WTC11 (cell line): ENCODE data around the gene KLRB1. TPM values are rescaled to one million over a fixed set of nuclear protein-coding genes. Genes with fewer than 3 reads are reported as not detected.

ENCODE experiments used
- ATAC-seq: fragments of 200-7000 bp; cut with Tn5 transposase; 2 replicates; pipeline ENCODE4 v1.10.0; 2021; ENCODE audit warnings: mild to moderate bottlenecking, moderate library complexity
- CTCF ChIA-PET: fragments of 300-600 bp; sonication (Branson Sonifier 250); formaldehyde crosslinking; loops from one replicate; lab custom pipeline; 2021; ENCODE audit warnings: antibody characterized with exemption; lab: Charles Lee
- POLR2A ChIA-PET: fragments of 350-600 bp; sonication (Branson Sonifier 250); formaldehyde crosslinking; loops from one replicate; lab custom pipeline; 2021; ENCODE audit warnings: antibody characterized with exemption; lab: Charles Lee
- DNase-seq: peaks from one replicate; pipeline ENCODE4 v3.0.0; 2021; ENCODE audit warnings: low spot score
- H3K27ac Mint-ChIP-seq: 2 replicates; pipeline ENCODE4 v1.8.0; 2021; ENCODE audit warnings: mixed read lengths
- H3K27me3 Mint-ChIP-seq: 2 replicates; pipeline ENCODE4 v1.8.0; 2021; ENCODE audit warnings: low read depth, mild to moderate bottlenecking, moderate library complexity, mixed read lengths
- H3K36me3 Mint-ChIP-seq: 2 replicates; pipeline ENCODE4 v1.8.0; 2021; ENCODE audit warnings: mixed read lengths
- H3K4me1 Mint-ChIP-seq: 2 replicates; pipeline ENCODE4 v1.8.0; 2022; ENCODE audit warnings: mixed read lengths
- H3K4me3 Mint-ChIP-seq: 2 replicates; pipeline ENCODE4 v1.8.0; 2021; ENCODE audit warnings: mild to moderate bottlenecking, moderate library complexity, mixed read lengths
- H3K9me3 Mint-ChIP-seq: 2 replicates; pipeline ENCODE4 v1.8.0; 2021; ENCODE audit warnings: mixed read lengths
- CREB1 ChIP-seq: sonication (generic); formaldehyde crosslinking; IDR thresholded peaks from 2 replicates; pipeline ENCODE4 v1.8.0; 2023; ENCODE audit warnings: mild to moderate bottlenecking, missing genetic modification reagents
- ELF4 ChIP-seq: sonication (generic); formaldehyde crosslinking; IDR thresholded peaks from 2 replicates; pipeline ENCODE4 v1.8.1; 2022; ENCODE audit warnings: low read depth, mild to moderate bottlenecking, moderate library complexity, missing genetic modification reagents
- GTF2I ChIP-seq: fragments of 250-450 bp; sonication (Bioruptor Pico); conservative IDR thresholded peaks from 2 replicates; pipeline ENCODE4 v1.4.0; 2021; ENCODE audit warnings: mild to moderate bottlenecking
- IRF2 ChIP-seq: sonication (generic); formaldehyde crosslinking; IDR thresholded peaks from 2 replicates; pipeline ENCODE4 v1.8.0; 2022; ENCODE audit warnings: low read depth, missing genetic modification reagents, borderline replicate concordance
- OVOL2 ChIP-seq: fragments of 250-450 bp; sonication (Bioruptor Pico); IDR thresholded peaks from 2 replicates; pipeline ENCODE4 v1.9.0; 2021; ENCODE audit warnings: mild to moderate bottlenecking, borderline replicate concordance
- RORB ChIP-seq: fragments of 250-450 bp; sonication (Bioruptor Pico); IDR thresholded peaks from 2 replicates; pipeline ENCODE4 v1.9.0; 2021; ENCODE audit warnings: mild to moderate bottlenecking
- TEAD1 ChIP-seq: sonication (generic); formaldehyde crosslinking; IDR thresholded peaks from 2 replicates; pipeline ENCODE4 v1.8.0; 2022; ENCODE audit warnings: mild to moderate bottlenecking, missing genetic modification reagents
- TEAD4 ChIP-seq: sonication (generic); formaldehyde crosslinking; IDR thresholded peaks from 2 replicates; pipeline ENCODE4 v1.8.0; 2022; ENCODE audit warnings: mild to moderate bottlenecking, missing genetic modification reagents
- TP53 ChIP-seq: sonication (generic); formaldehyde crosslinking; IDR thresholded peaks from 2 replicates; pipeline ENCODE4 v1.8.1; 2023; ENCODE audit warnings: mild to moderate bottlenecking, missing genetic modification reagents
- ZBTB21 ChIP-seq: sonication (generic); formaldehyde crosslinking; IDR thresholded peaks from 2 replicates; pipeline ENCODE4 v1.8.1; 2023; ENCODE audit warnings: mild to moderate bottlenecking, missing genetic modification reagents, borderline replicate concordance
- ZNF121 ChIP-seq: sonication (generic); formaldehyde crosslinking; IDR thresholded peaks from 2 replicates; pipeline ENCODE4 v1.8.0; 2023; ENCODE audit warnings: missing genetic modification reagents
- ZNF219 ChIP-seq: sonication (generic); formaldehyde crosslinking; IDR thresholded peaks from 2 replicates; pipeline ENCODE4 v1.8.0; 2023; ENCODE audit warnings: missing genetic modification reagents, mild to moderate bottlenecking, borderline replicate concordance
- ZNF232 ChIP-seq: sonication (generic); formaldehyde crosslinking; IDR thresholded peaks from 2 replicates; pipeline ENCODE4 v1.8.0; 2022; ENCODE audit warnings: mild to moderate bottlenecking, missing genetic modification reagents
- ZNF396 ChIP-seq: fragments of 250-450 bp; sonication (Bioruptor Pico); IDR thresholded peaks from 2 replicates; pipeline ENCODE4 v1.8.0; 2021; ENCODE audit warnings: mild to moderate bottlenecking, moderate library complexity, borderline replicate concordance
- ZNF416 ChIP-seq: fragments of 250-450 bp; sonication (Bioruptor Pico); IDR thresholded peaks from 2 replicates; pipeline ENCODE4 v1.9.0; 2021; ENCODE audit warnings: mild to moderate bottlenecking, inconsistent platforms
- total RNA-seq: library from RNA; stranded (reverse); gene quantifications from 3 replicates; pipeline ENCODE4 v1.2.3, GENCODE V29; 2021
- TF ChIP-seq, protein P1 (sequence below): sonication (generic); formaldehyde crosslinking; IDR thresholded peaks from 2 replicates; pipeline ENCODE4 v1.8.1; 2023; ENCODE audit warnings: mild to moderate bottlenecking, missing genetic modification reagents, borderline replicate concordance
- TF ChIP-seq, protein P2 (sequence below): sonication (generic); formaldehyde crosslinking; IDR thresholded peaks from 2 replicates; pipeline ENCODE4 v1.8.1; 2023; ENCODE audit warnings: mild to moderate bottlenecking, missing genetic modification reagents
- TF ChIP-seq, protein P3 (sequence below): fragments of 250-450 bp; sonication (Bioruptor Pico); conservative IDR thresholded peaks from 2 replicates; pipeline ENCODE4 v1.9.0; 2021; ENCODE audit warnings: mild to moderate bottlenecking
- TF ChIP-seq, protein P4 (sequence below): sonication (generic); formaldehyde crosslinking; IDR thresholded peaks from 2 replicates; pipeline ENCODE4 v1.8.0; 2022; ENCODE audit warnings: missing genetic modification reagents
- TF ChIP-seq, protein P5 (sequence below): sonication (generic); formaldehyde crosslinking; IDR thresholded peaks from 2 replicates; pipeline ENCODE4 v1.8.0; 2022; ENCODE audit warnings: mild to moderate bottlenecking, missing genetic modification reagents
- TF ChIP-seq, protein P6 (sequence below): sonication (generic); formaldehyde crosslinking; IDR thresholded peaks from 2 replicates; pipeline ENCODE4 v1.8.0; 2022; ENCODE audit warnings: mild to moderate bottlenecking, missing genetic modification reagents

Gene KLRB1
- total RNA-seq, 1 experiment from 2014 or later = not detected

DNA sequence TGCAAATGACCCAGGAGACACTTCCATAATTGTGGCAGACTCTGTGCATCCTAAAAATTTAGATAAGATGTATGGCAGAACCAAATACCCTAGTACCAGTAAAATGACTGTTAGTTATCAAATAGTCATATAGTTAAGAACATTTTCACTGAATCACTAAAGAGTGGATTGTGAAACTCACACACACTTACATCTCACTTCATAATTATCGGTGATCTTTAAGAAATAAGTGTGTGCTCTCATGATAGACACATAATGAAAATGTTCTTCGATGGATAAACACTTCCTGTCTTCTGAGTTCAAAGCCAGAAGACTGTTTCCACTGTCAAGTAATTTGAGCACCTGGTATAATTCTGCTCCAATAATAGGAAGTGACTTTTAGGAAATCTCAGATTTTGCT is 19.1 kb upstream of the KLRB1 start (continued):
- TF ChIP-seq, protein P1, sequence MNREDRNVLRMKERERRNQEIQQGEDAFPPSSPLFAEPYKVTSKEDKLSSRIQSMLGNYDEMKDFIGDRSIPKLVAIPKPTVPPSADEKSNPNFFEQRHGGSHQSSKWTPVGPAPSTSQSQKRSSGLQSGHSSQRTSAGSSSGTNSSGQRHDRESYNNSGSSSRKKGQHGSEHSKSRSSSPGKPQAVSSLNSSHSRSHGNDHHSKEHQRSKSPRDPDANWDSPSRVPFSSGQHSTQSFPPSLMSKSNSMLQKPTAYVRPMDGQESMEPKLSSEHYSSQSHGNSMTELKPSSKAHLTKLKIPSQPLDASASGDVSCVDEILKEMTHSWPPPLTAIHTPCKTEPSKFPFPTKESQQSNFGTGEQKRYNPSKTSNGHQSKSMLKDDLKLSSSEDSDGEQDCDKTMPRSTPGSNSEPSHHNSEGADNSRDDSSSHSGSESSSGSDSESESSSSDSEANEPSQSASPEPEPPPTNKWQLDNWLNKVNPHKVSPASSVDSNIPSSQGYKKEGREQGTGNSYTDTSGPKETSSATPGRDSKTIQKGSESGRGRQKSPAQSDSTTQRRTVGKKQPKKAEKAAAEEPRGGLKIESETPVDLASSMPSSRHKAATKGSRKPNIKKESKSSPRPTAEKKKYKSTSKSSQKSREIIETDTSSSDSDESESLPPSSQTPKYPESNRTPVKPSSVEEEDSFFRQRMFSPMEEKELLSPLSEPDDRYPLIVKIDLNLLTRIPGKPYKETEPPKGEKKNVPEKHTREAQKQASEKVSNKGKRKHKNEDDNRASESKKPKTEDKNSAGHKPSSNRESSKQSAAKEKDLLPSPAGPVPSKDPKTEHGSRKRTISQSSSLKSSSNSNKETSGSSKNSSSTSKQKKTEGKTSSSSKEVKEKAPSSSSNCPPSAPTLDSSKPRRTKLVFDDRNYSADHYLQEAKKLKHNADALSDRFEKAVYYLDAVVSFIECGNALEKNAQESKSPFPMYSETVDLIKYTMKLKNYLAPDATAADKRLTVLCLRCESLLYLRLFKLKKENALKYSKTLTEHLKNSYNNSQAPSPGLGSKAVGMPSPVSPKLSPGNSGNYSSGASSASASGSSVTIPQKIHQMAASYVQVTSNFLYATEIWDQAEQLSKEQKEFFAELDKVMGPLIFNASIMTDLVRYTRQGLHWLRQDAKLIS (CRISPR knock-in tag) = no peak
- TF ChIP-seq, protein P2, sequence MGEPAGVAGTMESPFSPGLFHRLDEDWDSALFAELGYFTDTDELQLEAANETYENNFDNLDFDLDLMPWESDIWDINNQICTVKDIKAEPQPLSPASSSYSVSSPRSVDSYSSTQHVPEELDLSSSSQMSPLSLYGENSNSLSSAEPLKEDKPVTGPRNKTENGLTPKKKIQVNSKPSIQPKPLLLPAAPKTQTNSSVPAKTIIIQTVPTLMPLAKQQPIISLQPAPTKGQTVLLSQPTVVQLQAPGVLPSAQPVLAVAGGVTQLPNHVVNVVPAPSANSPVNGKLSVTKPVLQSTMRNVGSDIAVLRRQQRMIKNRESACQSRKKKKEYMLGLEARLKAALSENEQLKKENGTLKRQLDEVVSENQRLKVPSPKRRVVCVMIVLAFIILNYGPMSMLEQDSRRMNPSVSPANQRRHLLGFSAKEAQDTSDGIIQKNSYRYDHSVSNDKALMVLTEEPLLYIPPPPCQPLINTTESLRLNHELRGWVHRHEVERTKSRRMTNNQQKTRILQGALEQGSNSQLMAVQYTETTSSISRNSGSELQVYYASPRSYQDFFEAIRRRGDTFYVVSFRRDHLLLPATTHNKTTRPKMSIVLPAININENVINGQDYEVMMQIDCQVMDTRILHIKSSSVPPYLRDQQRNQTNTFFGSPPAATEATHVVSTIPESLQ (CRISPR knock-in tag) = no peak
- TF ChIP-seq ELF4 (CRISPR knock-in tag) (no peak), ZBTB21 (CRISPR knock-in tag) (no peak), TP53 (CRISPR knock-in tag) (no peak), ZNF396 (no peak), IRF2 (CRISPR knock-in tag) (no peak)
- TF ChIP-seq, protein P3, sequence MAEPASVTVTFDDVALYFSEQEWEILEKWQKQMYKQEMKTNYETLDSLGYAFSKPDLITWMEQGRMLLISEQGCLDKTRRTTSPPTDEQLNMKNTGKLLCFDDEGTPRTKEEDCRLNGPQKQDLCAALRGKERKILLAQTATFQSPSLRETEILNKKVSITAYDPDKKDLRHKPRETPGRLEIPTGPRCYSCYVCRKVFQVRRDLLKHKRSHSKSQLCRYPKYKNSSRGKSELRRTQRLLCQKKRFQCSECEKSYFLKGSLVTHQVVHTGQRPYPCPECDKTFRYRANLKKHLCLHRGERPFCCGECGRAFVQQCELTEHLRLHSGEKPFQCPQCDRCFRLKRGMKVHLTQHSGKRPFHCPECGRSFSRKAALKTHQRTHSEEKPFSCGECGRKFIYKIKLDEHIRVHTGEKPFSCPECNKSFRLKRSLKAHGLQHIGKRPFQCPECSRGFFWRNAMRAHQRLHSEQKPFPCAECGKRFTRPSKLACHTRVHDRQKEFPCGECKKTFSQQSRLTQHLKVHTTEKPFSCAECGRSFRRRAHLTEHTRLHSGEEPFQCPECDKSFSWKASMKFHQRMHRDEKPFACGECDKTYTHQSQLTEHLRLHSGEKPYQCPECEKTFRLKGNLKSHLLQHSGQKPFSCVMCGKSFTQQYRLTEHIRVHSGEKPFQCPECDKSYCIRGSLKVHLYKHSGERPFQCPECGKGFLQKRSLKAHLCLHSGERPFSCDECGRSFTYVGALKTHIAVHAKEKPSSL = no peak
- TF ChIP-seq, protein P4, sequence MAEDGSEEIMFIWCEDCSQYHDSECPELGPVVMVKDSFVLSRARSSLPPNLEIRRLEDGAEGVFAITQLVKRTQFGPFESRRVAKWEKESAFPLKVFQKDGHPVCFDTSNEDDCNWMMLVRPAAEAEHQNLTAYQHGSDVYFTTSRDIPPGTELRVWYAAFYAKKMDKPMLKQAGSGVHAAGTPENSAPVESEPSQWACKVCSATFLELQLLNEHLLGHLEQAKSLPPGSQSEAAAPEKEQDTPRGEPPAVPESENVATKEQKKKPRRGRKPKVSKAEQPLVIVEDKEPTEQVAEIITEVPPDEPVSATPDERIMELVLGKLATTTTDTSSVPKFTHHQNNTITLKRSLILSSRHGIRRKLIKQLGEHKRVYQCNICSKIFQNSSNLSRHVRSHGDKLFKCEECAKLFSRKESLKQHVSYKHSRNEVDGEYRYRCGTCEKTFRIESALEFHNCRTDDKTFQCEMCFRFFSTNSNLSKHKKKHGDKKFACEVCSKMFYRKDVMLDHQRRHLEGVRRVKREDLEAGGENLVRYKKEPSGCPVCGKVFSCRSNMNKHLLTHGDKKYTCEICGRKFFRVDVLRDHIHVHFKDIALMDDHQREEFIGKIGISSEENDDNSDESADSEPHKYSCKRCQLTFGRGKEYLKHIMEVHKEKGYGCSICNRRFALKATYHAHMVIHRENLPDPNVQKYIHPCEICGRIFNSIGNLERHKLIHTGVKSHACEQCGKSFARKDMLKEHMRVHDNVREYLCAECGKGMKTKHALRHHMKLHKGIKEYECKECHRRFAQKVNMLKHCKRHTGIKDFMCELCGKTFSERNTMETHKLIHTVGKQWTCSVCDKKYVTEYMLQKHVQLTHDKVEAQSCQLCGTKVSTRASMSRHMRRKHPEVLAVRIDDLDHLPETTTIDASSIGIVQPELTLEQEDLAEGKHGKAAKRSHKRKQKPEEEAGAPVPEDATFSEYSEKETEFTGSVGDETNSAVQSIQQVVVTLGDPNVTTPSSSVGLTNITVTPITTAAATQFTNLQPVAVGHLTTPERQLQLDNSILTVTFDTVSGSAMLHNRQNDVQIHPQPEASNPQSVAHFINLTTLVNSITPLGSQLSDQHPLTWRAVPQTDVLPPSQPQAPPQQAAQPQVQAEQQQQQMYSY (CRISPR knock-in tag) = no peak
- TF ChIP-seq, protein P5, sequence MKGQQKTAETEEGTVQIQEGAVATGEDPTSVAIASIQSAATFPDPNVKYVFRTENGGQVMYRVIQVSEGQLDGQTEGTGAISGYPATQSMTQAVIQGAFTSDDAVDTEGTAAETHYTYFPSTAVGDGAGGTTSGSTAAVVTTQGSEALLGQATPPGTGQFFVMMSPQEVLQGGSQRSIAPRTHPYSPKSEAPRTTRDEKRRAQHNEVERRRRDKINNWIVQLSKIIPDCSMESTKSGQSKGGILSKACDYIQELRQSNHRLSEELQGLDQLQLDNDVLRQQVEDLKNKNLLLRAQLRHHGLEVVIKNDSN (CRISPR knock-in tag) = no peak

DNA sequence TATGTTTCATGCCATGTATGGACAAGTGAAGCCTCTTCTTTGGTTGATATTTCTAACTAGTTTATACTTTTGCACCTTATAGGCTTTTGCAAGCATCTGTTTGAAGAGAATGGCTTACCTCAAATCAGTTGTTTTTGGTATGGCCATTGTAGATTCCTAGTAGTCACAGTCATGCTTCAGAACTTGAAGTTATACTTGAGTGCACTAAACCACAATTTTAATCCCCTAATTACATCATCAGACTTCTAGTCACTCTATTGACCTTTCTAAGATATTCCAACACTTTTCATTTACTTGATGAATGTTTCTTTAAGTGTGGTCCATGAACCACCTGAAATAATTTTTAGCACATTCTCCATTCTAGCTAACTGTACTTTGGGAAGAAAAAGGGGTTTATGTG is 18.6 kb upstream of the KLRB1 start:
- Mint-ChIP-seq H3K4me1 (no peaks in the 10 kb centered on the region), H3K9me3 (peaks cover 8% of the 10 kb centered on the region), H3K4me3 (no peak overlapping the region), H3K27me3 (no peaks in the 10 kb centered on the region), H3K27ac (no peak overlapping the region), H3K36me3 (no peaks in the 10 kb centered on the region)
- no peak for ATAC-seq
- CTCF ChIA-PET = no interaction called here
- POLR2A ChIA-PET = no interaction called here
- DNase-seq = no peak
- TF ChIP-seq OVOL2 = no peak
- TF ChIP-seq, protein P6, sequence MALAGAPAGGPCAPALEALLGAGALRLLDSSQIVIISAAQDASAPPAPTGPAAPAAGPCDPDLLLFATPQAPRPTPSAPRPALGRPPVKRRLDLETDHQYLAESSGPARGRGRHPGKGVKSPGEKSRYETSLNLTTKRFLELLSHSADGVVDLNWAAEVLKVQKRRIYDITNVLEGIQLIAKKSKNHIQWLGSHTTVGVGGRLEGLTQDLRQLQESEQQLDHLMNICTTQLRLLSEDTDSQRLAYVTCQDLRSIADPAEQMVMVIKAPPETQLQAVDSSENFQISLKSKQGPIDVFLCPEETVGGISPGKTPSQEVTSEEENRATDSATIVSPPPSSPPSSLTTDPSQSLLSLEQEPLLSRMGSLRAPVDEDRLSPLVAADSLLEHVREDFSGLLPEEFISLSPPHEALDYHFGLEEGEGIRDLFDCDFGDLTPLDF (CRISPR knock-in tag) = no peak
- no peak for TF ChIP-seq ZNF232 (CRISPR knock-in tag)
- TF ChIP-seq ZNF219 (CRISPR knock-in tag) = no peak
- no peak for TF ChIP-seq ZNF121 (CRISPR knock-in tag)
- TF ChIP-seq TEAD4 = no peak
- no peak for TF ChIP-seq RORB (CRISPR knock-in tag)
- no peak for TF ChIP-seq TEAD1
- TF ChIP-seq CREB1 (CRISPR knock-in tag) = no peak
- no peak for TF ChIP-seq GTF2I (CRISPR knock-in tag)
- no peak for TF ChIP-seq ZNF416
